Measurements from ENCODE around the gene FGD6.
"Not testable (repeated sequence)": the region's sequence is repeated elsewhere in the genome, so short reads cannot be mapped to it uniquely, and the experiment has no call there.

Gene FGD6

DNA sequence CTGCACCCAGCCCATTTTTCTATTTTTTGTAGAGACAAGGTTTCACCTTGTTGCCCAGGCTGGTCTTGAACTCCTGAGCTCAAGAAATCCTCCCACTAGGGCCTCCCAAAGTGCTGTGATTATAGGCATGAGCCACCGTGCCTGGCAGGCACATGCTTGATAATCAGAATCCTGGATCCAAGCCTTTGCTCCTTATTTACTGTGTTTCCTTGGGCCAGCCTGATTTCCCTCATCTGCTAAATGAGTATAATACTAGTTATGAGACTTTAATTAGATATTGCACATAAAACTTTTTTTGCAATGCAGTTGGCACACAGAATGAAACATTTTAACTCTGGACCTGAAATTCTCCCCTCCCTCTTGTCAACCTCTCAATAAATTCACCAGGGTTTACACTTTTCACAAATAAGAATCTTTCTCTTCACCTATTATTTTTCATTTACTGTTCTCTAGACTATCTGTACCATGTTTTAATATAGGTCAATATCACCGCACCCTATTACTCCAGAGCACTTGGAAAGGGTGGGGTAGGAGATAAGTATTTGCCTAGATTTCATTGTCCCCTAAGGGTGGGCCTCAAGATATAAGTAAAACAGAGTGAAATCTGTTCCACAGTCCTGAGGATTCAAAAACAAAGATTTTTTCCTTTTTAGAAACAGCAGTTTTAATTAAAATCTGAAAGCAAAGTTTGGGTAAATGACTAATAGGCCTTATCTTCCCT is 74.7 kb downstream of the FGD6 start:
- no peak overlapping the region for H3K9ac ChIP-seq (ENCODE audit: low read length)
- no peaks in the 10 kb centered on the region for H3K27me3 ChIP-seq (replicated peaks; ENCODE audit: control insufficient read depth, insufficient read depth, low read length)
- DNase-seq (ENCODE audit: low read depth), result no peak
- H3K4me1 ChIP-seq (ENCODE audit: control insufficient read depth, insufficient read depth, low read length), result peaks cover 12% of the 10 kb centered on the region
- no peak overlapping the region for H3K4me3 ChIP-seq (ENCODE audit: low read length)
- H3K36me3 ChIP-seq (ENCODE audit: control insufficient read depth, insufficient read depth, low read length, severe bottlenecking), result no peaks in the 10 kb centered on the region
- no peaks in the 10 kb centered on the region for H3K9me3 ChIP-seq (ENCODE audit: control insufficient read depth, low read length)

DNA sequence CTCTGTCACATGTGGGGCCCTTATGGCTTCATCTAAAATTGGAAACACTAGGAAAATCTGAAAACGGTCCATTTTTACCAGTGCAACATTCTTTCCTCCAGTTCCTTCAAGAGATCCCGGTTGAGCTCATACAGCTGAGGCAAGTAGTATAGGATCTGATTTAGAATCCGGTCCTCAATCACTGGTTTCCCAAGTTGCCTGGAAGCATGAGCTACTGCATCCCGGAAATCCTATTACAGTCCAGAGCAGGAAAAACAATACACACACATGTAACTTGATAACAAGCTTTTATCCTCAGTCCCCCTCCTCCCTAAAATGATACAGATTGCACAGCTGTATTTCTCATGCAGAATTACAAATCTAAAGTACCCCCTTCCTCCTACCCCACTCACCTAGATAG is 76.0 kb downstream of the FGD6 start:
- Histone ChIP-seq H3K9ac (ENCODE audit: low read length) (no peak overlapping the region), H3K9me3 (ENCODE audit: control insufficient read depth, low read length) (no peaks in the 10 kb centered on the region), H3K27me3 (replicated peaks; ENCODE audit: control insufficient read depth, insufficient read depth, low read length) (no peaks in the 10 kb centered on the region), H3K36me3 (ENCODE audit: control insufficient read depth, insufficient read depth, low read length, severe bottlenecking) (no peaks in the 10 kb centered on the region), H3K4me3 (ENCODE audit: low read length) (no peak overlapping the region), H3K4me1 (ENCODE audit: control insufficient read depth, insufficient read depth, low read length) (peaks cover 12% of the 10 kb centered on the region)
- DNase-seq (ENCODE audit: low read depth), result no peak

DNA sequence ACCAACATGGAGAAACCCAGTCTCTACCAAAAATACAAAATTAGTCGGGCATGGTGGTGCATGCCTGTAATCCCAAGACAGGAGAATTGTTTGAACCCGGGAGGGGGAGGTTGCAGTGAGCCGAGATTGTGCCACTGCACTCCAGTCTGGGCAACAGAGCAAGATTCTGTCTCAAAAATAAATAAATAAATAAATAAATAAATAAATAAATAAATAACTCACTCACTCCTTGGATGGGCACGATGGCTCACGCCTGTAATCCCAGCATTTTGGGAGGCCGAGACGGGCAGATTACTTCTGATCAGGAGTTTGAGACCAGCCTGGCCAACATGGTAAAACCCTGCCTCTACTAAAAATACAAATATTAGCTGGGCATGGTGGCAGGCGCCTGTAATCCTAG is 79.2 kb downstream of the FGD6 start:
- not testable (repeated sequence) for H3K9me3 ChIP-seq (ENCODE audit: control insufficient read depth, low read length); H3K36me3 ChIP-seq (ENCODE audit: control insufficient read depth, insufficient read depth, low read length, severe bottlenecking); H3K27me3 ChIP-seq (replicated peaks; ENCODE audit: control insufficient read depth, insufficient read depth, low read length); H3K9ac ChIP-seq (ENCODE audit: low read length); H3K4me1 ChIP-seq (ENCODE audit: control insufficient read depth, insufficient read depth, low read length); H3K4me3 ChIP-seq (ENCODE audit: low read length); DNase-seq (ENCODE audit: low read depth)

GRCh38 chr12:95136598-95136997 is 80.7 kb downstream of the FGD6 start:
- no peak overlapping the region for H3K4me3 ChIP-seq (ENCODE audit: low read length)
- no peaks in the 10 kb centered on the region for H3K27me3 ChIP-seq (replicated peaks; ENCODE audit: control insufficient read depth, insufficient read depth, low read length)
- H3K9ac ChIP-seq (ENCODE audit: low read length), result no peak overlapping the region
- peaks cover 7% of the 10 kb centered on the region for H3K4me1 ChIP-seq (ENCODE audit: control insufficient read depth, insufficient read depth, low read length)
- H3K9me3 ChIP-seq (ENCODE audit: control insufficient read depth, low read length), result no peaks in the 10 kb centered on the region
- peaks cover 10% of the 10 kb centered on the region for H3K36me3 ChIP-seq (ENCODE audit: control insufficient read depth, insufficient read depth, low read length, severe bottlenecking)
- no peak for DNase-seq (ENCODE audit: low read depth)

DNA sequence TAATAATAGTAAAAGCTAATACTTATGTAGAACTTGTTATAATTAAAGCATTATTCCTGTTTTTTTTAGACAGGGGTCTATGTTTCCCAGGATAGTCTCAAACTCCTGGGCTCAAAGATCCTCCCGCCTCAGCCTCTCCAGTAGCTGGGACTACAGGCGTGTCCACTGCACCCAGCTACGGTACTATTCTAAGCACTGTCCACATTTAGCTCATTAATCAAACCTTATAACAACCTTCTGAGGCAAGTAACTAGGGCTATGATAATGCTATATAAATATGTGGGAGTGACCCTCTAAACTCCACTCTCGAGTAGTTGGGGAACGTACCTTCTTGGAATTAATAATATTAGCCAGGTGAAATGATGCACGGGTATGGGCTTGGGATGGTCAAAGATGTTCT is 83.2 kb downstream of the FGD6 start:
- no peak overlapping the region for H3K9ac ChIP-seq (ENCODE audit: low read length)
- H3K9me3 ChIP-seq (ENCODE audit: control insufficient read depth, low read length), result no peaks in the 10 kb centered on the region
- peaks cover 9% of the 10 kb centered on the region for H3K4me1 ChIP-seq (ENCODE audit: control insufficient read depth, insufficient read depth, low read length)
- DNase-seq (ENCODE audit: low read depth), result no peak
- H3K36me3 ChIP-seq (ENCODE audit: control insufficient read depth, insufficient read depth, low read length, severe bottlenecking), result peaks cover 10% of the 10 kb centered on the region
- no peak overlapping the region for H3K4me3 ChIP-seq (ENCODE audit: low read length)
- no peaks in the 10 kb centered on the region for H3K27me3 ChIP-seq (replicated peaks; ENCODE audit: control insufficient read depth, insufficient read depth, low read length)

- H3K9ac ChIP-seq (ENCODE audit: low read length), result peak overlapping the region; percentile 56
- H3K27me3 ChIP-seq (replicated peaks; ENCODE audit: control insufficient read depth, insufficient read depth, low read length), result no peaks in the 10 kb centered on the region
- no peaks in the 10 kb centered on the region for H3K9me3 ChIP-seq (ENCODE audit: control insufficient read depth, low read length)
- DNase-seq (ENCODE audit: low read depth), result peak; percentile 47
- H3K36me3 ChIP-seq (ENCODE audit: control insufficient read depth, insufficient read depth, low read length, severe bottlenecking), result peaks cover 10% of the 10 kb centered on the region
- H3K4me3 ChIP-seq (ENCODE audit: low read length), result no peak overlapping the region
- H3K4me1 ChIP-seq (ENCODE audit: control insufficient read depth, insufficient read depth, low read length), result peaks cover 9% of the 10 kb centered on the region
These were observed 85.5 kb downstream of the FGD6 start for GRCh38 chr12:95131589-95132340.

GRCh38 chr12:95130096-95130495 is 87.2 kb downstream of the FGD6 start:
- no peak overlapping the region for H3K4me3 ChIP-seq (ENCODE audit: low read length)
- H3K27me3 ChIP-seq (replicated peaks; ENCODE audit: control insufficient read depth, insufficient read depth, low read length), result no peaks in the 10 kb centered on the region
- H3K9me3 ChIP-seq (ENCODE audit: control insufficient read depth, low read length), result no peaks in the 10 kb centered on the region
- peaks cover 9% of the 10 kb centered on the region for H3K4me1 ChIP-seq (ENCODE audit: control insufficient read depth, insufficient read depth, low read length)
- no peak overlapping the region for H3K9ac ChIP-seq (ENCODE audit: low read length)
- DNase-seq (ENCODE audit: low read depth), result no peak
- peaks cover 10% of the 10 kb centered on the region for H3K36me3 ChIP-seq (ENCODE audit: control insufficient read depth, insufficient read depth, low read length, severe bottlenecking)

- peaks cover 3% of the 10 kb centered on the region for H3K36me3 ChIP-seq (ENCODE audit: control insufficient read depth, insufficient read depth, low read length, severe bottlenecking)
- no peak overlapping the region for H3K4me3 ChIP-seq (ENCODE audit: low read length)
- no peak for DNase-seq (ENCODE audit: low read depth)
- H3K4me1 ChIP-seq (ENCODE audit: control insufficient read depth, insufficient read depth, low read length), result peaks cover 9% of the 10 kb centered on the region
- no peaks in the 10 kb centered on the region for H3K9me3 ChIP-seq (ENCODE audit: control insufficient read depth, low read length)
- H3K9ac ChIP-seq (ENCODE audit: low read length), result no peak overlapping the region
- no peaks in the 10 kb centered on the region for H3K27me3 ChIP-seq (replicated peaks; ENCODE audit: control insufficient read depth, insufficient read depth, low read length)
These were observed 88.2 kb downstream of the FGD6 start for GRCh38 chr12:95129115-95129514.

DNA sequence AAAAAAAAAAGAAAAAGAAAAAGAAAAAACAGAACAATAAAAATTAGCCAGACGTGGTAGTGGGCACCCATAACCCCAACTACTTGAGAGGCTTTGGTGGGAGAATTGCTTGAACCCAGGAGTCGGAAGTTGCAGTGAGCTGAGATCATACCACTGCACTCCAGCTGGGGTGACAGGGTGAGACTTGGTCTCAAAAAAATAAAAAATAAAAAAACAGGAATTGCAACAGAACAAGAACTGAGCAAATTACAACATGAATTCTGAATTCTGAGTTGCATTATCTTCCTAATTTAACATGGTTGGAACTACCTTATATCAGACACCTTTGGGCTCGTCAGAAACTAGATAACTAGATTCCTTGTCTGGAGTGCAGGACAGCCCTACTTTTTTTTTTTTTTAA is 90.5 kb downstream of the FGD6 start:
- no peaks in the 10 kb centered on the region for H3K27me3 ChIP-seq (replicated peaks; ENCODE audit: control insufficient read depth, insufficient read depth, low read length)
- peaks cover 3% of the 10 kb centered on the region for H3K4me1 ChIP-seq (ENCODE audit: control insufficient read depth, insufficient read depth, low read length)
- H3K36me3 ChIP-seq (ENCODE audit: control insufficient read depth, insufficient read depth, low read length, severe bottlenecking), result no peaks in the 10 kb centered on the region
- no peak overlapping the region for H3K9ac ChIP-seq (ENCODE audit: low read length)
- no peak overlapping the region for H3K4me3 ChIP-seq (ENCODE audit: low read length)
- DNase-seq (ENCODE audit: low read depth), result no peak
- no peaks in the 10 kb centered on the region for H3K9me3 ChIP-seq (ENCODE audit: control insufficient read depth, low read length)

GRCh38 chr12:95126076-95126475 is 91.2 kb downstream of the FGD6 start:
- Histone ChIP-seq H3K4me3 (ENCODE audit: low read length) (no peak overlapping the region), H3K4me1 (ENCODE audit: control insufficient read depth, insufficient read depth, low read length) (no peaks in the 10 kb centered on the region), H3K9ac (ENCODE audit: low read length) (no peak overlapping the region), H3K27me3 (replicated peaks; ENCODE audit: control insufficient read depth, insufficient read depth, low read length) (no peaks in the 10 kb centered on the region), H3K36me3 (ENCODE audit: control insufficient read depth, insufficient read depth, low read length, severe bottlenecking) (no peaks in the 10 kb centered on the region), H3K9me3 (ENCODE audit: control insufficient read depth, low read length) (no peaks in the 10 kb centered on the region)
- DNase-seq (ENCODE audit: low read depth), result no peak

- Histone ChIP-seq H3K9me3 (ENCODE audit: control insufficient read depth, low read length) (no peaks in the 10 kb centered on the region), H3K9ac (ENCODE audit: low read length) (no peak overlapping the region), H3K36me3 (ENCODE audit: control insufficient read depth, insufficient read depth, low read length, severe bottlenecking) (no peaks in the 10 kb centered on the region), H3K4me1 (ENCODE audit: control insufficient read depth, insufficient read depth, low read length) (peaks cover 4% of the 10 kb centered on the region), H3K27me3 (replicated peaks; ENCODE audit: control insufficient read depth, insufficient read depth, low read length) (no peaks in the 10 kb centered on the region), H3K4me3 (ENCODE audit: low read length) (no peak overlapping the region)
- DNase-seq (ENCODE audit: low read depth), result no peak
These were observed 93.2 kb downstream of the FGD6 start for GRCh38 chr12:95124106-95124505.
